Left lung (tissue), 10 donors: ENCODE measurements around the gene EID3. TPM values are rescaled to one million over a fixed set of nuclear protein-coding genes. Genes with fewer than 3 reads are reported as not detected.

Experiments
- ATAC-seq: fragments of 200-7000 bp; cut with Tn5 transposase; one replicate; pipeline ENCODE4 v1.9.1; 2020; ENCODE audit warnings: moderate library complexity
- DNase-seq, 4 donors: peaks; one replicate each; pipeline ENCODE4 v3.0.0-alpha.2; 2013 to 2020
- H3K27ac ChIP-seq, 2 donors: fragments of 200-600 bp; sonication (generic) in 1 of 2; one replicate each; pipeline versions ENCODE4 v1.5.0 to v1.8.0; 2020 to 2021
- H3K27me3 ChIP-seq, 2 donors: fragments of 200-600 bp; sonication (generic) in 1 of 2; one replicate each; pipeline versions ENCODE4 v1.5.0 to v1.8.0; 2020 to 2021
- H3K36me3 ChIP-seq, 2 donors: fragments of 200-600 bp; sonication (generic) in 1 of 2; one replicate each; pipeline versions ENCODE4 v1.5.0 to v1.8.0; 2020 to 2021
- H3K4me1 ChIP-seq, 2 donors: fragments of 200-600 bp; one replicate each; pipeline ENCODE4 v1.8.0; 2021
- H3K4me3 ChIP-seq, 2 donors: fragments of 200-600 bp; sonication (generic) in 1 of 2; one replicate each; pipeline versions ENCODE4 v1.5.0 to v1.8.0; 2020 to 2021; ENCODE audit warnings: mild to moderate bottlenecking in 1 of 2
- H3K9me3 ChIP-seq, 2 donors: fragments of 200-600 bp; sonication (generic) in 1 of 2; one replicate each; pipeline versions ENCODE4 v1.5.0 to v1.8.0; 2020 to 2021
- intact Hi-C, 2 donors: fragments of 100-400 bp; cut with DNase I; formaldehyde crosslinking; loops; one replicate each; pipeline versions ENCODE4 v1.11.2 to v1.14.2; 2022
- polyA plus RNA-seq, 6 donors: library from polyadenylated mRNA; unstranded; fragments of 120-200 nt; gene quantifications; one replicate each; pipeline ENCODE4 v1.2.1, GENCODE V29; 2013; ENCODE audit not compliant: insufficient read length in 6 of 6
- total RNA-seq, 2 donors: library from RNA; stranded (reverse); fragmentation: NEBNext Ultra II Directional; extraction: Animal tissue kit (Norgen Biotek cat#: 25700); gene quantifications; one replicate each; pipeline ENCODE4 v1.2.1, GENCODE V29; 2021
- TF ChIP-seq, protein P1 (sequence below), 2 donors: fragments of 200-600 bp; sonication (generic) in 1 of 2; IDR thresholded peaks; one replicate each; pipeline versions ENCODE4 v1.5.0 to v1.8.0; 2021; ENCODE audit warnings: antibody characterized with exemption in 2 of 2
- donor health status: DM: no; HTN: yes; CAD: no.
- donor health status: DM: no; HTN: no; CAD: no.

The EID3 gene
- total and polyA plus RNA-seq, 8 donors = 2.9 to 6.9 (median 6.3) TPM

DNA sequence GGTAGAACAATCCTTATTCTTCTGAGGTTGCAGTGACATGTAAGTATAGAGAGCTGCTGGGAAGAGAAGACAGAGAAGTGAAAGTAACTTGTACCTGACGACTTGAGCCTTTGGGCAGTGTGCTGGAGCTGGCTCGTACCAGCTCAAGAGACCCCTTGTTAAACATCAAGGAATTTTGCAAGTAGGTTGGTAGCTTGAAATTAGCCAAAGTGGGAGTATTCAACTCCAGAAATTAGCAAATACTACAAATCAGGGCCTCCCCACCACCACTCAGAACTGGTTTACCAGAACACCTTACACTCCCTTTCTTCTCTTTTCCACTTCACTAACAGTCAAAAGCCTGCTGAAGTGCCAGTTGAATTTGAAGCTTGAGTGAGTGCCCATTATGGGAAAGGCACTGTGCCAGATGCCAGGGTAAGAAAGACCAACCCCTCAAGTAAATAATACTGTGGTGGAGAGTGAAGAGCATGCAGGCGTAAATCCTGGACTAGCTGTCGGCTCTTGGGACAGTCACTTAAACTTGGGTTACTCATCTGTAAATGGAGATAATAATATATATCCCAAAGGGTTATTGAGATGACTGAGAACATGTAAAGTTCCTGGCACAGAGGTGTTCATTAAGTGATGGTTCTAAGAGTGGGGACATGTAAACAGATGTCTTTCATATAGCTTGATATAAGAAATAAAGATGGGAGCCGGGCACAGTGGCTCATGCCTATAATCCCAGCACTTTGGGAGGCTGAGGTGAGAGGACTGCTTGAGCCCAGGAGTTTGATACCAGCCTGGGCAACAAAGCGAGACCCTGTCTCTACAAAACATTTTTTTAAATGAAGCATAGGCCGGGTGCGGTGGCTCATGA lies 27.0 kb upstream of the EID3 start:
- ATAC-seq (peak; percentile 77), DNase-seq (peak in 3 of 4 donors; percentile 41 to 76 (median 55))
- H3K4me1 ChIP-seq = peaks cover 10 to 11% of the 10 kb centered on the region in 2 donors
- no peaks in the 10 kb centered on the region for H3K36me3 ChIP-seq
- intact Hi-C loops = no loop called here
- no peaks in the 10 kb centered on the region for H3K27me3 ChIP-seq
- TF ChIP-seq, protein P1, sequence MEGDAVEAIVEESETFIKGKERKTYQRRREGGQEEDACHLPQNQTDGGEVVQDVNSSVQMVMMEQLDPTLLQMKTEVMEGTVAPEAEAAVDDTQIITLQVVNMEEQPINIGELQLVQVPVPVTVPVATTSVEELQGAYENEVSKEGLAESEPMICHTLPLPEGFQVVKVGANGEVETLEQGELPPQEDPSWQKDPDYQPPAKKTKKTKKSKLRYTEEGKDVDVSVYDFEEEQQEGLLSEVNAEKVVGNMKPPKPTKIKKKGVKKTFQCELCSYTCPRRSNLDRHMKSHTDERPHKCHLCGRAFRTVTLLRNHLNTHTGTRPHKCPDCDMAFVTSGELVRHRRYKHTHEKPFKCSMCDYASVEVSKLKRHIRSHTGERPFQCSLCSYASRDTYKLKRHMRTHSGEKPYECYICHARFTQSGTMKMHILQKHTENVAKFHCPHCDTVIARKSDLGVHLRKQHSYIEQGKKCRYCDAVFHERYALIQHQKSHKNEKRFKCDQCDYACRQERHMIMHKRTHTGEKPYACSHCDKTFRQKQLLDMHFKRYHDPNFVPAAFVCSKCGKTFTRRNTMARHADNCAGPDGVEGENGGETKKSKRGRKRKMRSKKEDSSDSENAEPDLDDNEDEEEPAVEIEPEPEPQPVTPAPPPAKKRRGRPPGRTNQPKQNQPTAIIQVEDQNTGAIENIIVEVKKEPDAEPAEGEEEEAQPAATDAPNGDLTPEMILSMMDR (IDR thresholded peaks at IDR 0.05) = no peak
- no peaks in the 10 kb centered on the region for H3K9me3 ChIP-seq
- H3K27ac ChIP-seq = peak overlapping the region; percentile 59 to 76
- H3K4me3 ChIP-seq = no peak overlapping the region

DNA sequence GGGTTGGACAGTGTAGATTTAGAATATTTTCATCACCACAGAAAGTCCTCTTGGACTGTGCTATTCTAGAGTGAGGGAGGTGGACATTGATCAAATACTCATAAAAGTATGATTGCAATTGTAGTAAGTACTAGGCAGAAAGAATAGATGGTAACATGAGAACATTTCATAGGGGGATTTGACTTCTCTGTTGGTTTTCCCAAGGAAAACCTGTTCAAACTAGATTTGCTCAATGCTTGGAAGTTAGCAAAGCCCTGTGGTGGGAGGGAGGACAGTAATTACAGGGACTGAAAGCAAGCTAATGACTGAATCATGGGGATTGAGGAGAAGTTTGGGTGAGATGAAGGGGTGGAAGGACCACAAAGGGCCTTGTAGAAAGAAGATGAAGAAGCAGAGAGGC lies 24.4 kb upstream of the EID3 start:
- Histone ChIP-seq H3K27ac (no peak overlapping the region), H3K36me3 (no peaks in the 10 kb centered on the region), H3K9me3 (no peaks in the 10 kb centered on the region), H3K4me3 (no peak overlapping the region), H3K27me3 (no peaks in the 10 kb centered on the region), H3K4me1 (peaks cover 10 to 11% of the 10 kb centered on the region in 2 donors)
- intact Hi-C loops = no loop called here
- TF ChIP-seq, protein P1 (IDR thresholded peaks at IDR 0.05) = no peak
- DNase-seq (no peak), ATAC-seq (no peak)

DNA sequence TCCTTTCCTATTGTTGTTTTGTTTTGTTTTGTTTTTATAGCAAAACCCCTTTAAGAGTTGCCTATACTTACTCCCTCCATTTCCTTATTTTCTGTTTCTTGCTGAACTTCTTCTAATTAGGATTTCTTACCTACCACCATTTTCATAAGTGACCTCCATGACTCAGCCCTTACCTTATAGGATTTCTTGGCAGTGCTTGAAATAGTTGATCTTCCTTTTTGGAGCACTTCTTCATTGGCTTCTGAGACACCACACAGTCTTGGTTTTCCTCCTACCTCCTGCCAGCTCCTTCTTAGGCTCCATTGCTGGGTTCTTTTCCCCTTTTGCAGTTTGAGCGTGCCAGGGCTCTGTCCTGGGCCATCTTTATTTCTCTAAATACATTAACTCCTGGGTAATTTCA lies 23.4 kb upstream of the EID3 start:
- peak overlapping the region; percentile 28 to 44 for H3K27ac ChIP-seq
- intact Hi-C loops = no loop called here
- peaks cover 11 to 14% of the 10 kb centered on the region in 2 donors for H3K4me1 ChIP-seq
- no peaks in the 10 kb centered on the region for H3K36me3 ChIP-seq
- ATAC-seq (no peak), DNase-seq (no peak)
- no peaks in the 10 kb centered on the region for H3K9me3 ChIP-seq
- TF ChIP-seq, protein P1 (IDR thresholded peaks at IDR 0.05) = no peak
- no peak overlapping the region for H3K4me3 ChIP-seq
- no peaks in the 10 kb centered on the region for H3K27me3 ChIP-seq

DNA sequence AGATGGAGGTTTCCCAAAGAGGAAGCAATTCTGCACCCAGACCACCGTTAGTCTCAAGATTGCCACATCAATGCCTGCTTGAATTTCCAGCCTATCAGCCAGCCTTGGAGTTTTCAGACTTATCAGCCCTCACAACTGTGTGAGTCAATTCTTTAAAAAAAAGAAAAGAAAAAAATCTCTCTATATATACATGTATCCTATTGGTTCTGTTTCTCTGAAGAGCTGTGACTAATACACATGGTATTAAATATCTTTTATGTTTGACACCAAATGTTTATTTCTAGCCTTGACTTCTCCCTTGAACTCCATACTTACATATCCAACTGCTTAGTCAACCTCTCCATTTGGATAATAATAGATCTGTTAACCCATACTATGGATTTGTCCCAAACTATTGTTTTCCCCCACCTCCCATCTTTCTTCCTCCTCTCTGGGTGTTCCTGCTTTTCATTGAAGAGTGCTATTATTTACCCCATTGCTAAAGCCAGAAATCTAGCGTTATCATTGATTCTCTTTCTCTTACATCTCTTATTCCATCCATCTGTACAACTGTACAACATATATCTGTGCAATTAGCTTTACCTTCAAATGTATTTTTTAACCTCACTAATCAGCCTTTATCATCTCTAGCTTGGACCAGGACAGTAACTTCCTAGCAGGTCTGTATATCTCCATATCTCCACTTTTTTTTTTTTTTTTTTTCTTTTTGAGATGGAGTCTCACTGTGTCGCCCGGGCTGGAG lies 22.7 kb upstream of the EID3 start:
- TF ChIP-seq, protein P1 (IDR thresholded peaks at IDR 0.05) = no peak
- H3K4me3 ChIP-seq = no peak overlapping the region
- intact Hi-C loops = no loop called here
- peaks cover 11 to 22% of the 10 kb centered on the region in 2 donors for H3K4me1 ChIP-seq
- no peaks in the 10 kb centered on the region for H3K27me3 ChIP-seq
- peak overlapping the region; percentile 28 to 44 for H3K27ac ChIP-seq
- DNase-seq (no peak), ATAC-seq (peak; percentile 56)
- no peaks in the 10 kb centered on the region for H3K36me3 ChIP-seq
- H3K9me3 ChIP-seq = no peaks in the 10 kb centered on the region

DNA sequence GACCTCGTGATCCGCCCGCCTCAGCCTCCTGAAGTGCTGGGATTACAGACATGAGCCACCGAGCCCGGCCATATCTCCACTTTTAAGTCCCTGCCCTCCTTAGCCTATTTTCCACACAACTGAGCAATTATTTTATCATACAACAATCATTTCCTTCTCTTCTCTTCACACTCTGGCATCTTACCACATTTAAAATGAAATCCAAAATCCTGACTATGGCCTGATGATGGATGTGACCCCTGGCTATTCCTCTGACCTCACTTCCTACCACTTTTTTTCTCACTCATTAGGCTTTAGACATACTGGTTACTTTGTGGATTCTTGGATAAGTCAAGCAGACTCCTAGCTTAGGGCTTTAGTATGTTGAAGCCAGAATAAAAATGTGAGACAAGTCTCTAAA lies 21.9 kb upstream of the EID3 start:
- ATAC-seq (no peak), DNase-seq (no peak)
- H3K4me1 ChIP-seq = peaks cover 18 to 29% of the 10 kb centered on the region in 2 donors
- peak overlapping the region; percentile 13 to 39 for H3K27ac ChIP-seq
- no peaks in the 10 kb centered on the region for H3K9me3 ChIP-seq
- TF ChIP-seq, protein P1 (IDR thresholded peaks at IDR 0.05) = no peak
- H3K27me3 ChIP-seq = no peaks in the 10 kb centered on the region
- intact Hi-C loops = no loop called here
- no peaks in the 10 kb centered on the region for H3K36me3 ChIP-seq
- no peak overlapping the region for H3K4me3 ChIP-seq
